Measurements from ENCODE around the gene CCDC187.

DNA sequence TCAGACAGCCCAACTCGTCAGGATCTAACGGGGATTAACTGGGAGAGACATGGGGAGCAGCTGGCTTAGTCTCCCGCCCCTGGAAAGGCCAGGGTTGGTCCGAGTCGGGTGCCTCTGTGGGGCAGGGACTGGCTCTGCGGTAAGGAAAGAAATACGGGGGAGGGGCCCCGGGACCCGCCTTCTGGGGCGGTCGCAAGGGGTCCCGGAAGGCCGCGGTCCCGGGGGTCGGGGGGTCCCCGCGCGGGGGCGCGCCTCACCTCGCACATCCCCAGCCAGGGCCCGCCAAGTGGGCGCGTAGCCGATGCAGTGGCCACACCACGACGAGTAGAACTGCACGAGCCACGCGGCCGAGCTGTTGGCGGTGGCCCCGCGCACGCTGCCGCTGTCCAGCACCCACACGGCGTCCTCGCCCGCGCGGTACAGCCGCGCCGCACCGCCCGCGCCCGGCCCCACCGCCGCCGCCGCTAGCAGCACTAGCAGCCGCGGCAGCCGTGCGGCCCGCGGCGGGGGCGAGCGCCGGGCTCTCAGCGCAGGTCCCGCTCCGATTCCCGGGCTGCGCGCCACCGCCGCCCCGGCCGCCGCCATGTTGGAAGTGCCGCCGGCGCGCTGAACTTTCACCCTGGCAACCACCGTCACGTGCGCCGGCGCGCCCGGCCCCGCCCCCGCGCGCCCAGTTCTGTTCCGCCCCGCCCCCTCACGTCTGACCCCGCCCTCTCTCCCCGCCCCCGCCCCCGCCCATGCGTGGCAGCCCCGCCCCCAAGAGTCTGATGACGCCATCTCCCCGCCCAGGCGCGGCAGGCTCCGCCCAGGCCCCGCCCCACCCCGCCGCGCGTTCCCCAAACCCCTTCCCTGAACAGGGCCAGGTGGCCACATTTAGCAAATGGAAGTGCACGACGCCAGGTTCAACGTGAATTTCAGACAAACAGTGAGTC lies 58.4 kb downstream of the CCDC187 start, which contains the start of gene QSOX2:
- TF ChIP-seq CTCF (conservative IDR thresholded peaks at IDR 0.05; ENCODE audit: low read depth, low read length) = no peak
- TF ChIP-seq MAFK (IDR thresholded peaks at IDR 0.05; ENCODE audit: low read depth, low read length) = no peak
- TF ChIP-seq NFE2L2 (IDR thresholded peaks at IDR 0.05; ENCODE audit: low read depth, low read length) = no peak
- TF ChIP-seq POLR2A (IDR thresholded peaks at IDR 0.05; ENCODE audit: low read depth, low read length) = no peak
- peak; percentile 90 for TF ChIP-seq BHLHE40 (IDR thresholded peaks at IDR 0.05; ENCODE audit: low read depth, low read length)
- TF ChIP-seq MAZ (IDR thresholded peaks at IDR 0.05; ENCODE audit: borderline replicate concordance, low read depth, low read length) = peak; percentile 78; the same call in 1 of the 2 replicates
